HG02623 (cell line): Measurements from ENCODE around the gene FUT6.
"Not testable (repeated sequence)": the region's sequence is repeated elsewhere in the genome, so short reads cannot be mapped to it uniquely, and the experiment has no call there.

Source experiments
- ATAC-seq: cut with Tn5 transposase; IDR thresholded peaks from one replicate; pipeline ENCODE4 v1.9.1; 2021; ENCODE audit warnings: moderate library complexity; ENCODE audit not compliant: unreplicated experiment

Gene FUT6

GRCh38 chr19:5788422-5788821 is 51.1 kb downstream of the FUT6 start:
- ATAC-seq, result no peak

- no peak for ATAC-seq
These were observed 51.9 kb downstream of the FUT6 start for GRCh38 chr19:5787409-5788182.

- ATAC-seq, result no peak
These were observed 52.7 kb downstream of the FUT6 start for GRCh38 chr19:5786593-5787408.

- ATAC-seq, result no peak
These were observed 54.1 kb downstream of the FUT6 start for GRCh38 chr19:5785423-5785822.

- no peak for ATAC-seq
These were observed 54.8 kb downstream of the FUT6 start, which contains the start of gene PRR22 for GRCh38 chr19:5784581-5785147. Gene PRR22, minus strand, starts transcription at chr19:5784746. Its CDS starts 86 bp downstream, at chr19:5784660.

- no peak for ATAC-seq
These were observed 56.3 kb downstream of the FUT6 start for GRCh38 chr19:5782945-5783919.

- ATAC-seq, result no peak
These were observed 57.2 kb downstream of the FUT6 start for GRCh38 chr19:5782322-5782721.

GRCh38 chr19:5780916-5781315 is 58.6 kb downstream of the FUT6 start:
- ATAC-seq, result not testable (repeated sequence)
